OCI-LY7 (cell line): Measurements from ENCODE around the gene DPEP3.

Source experiments
- EZH2phosphoT487 ChIP-seq: fragments of 200-600 bp; sonication (generic); IDR thresholded peaks from 2 replicates; pipeline ENCODE4 v1.6.1; 2018; ENCODE audit warnings: low read depth, borderline replicate concordance, mild to moderate bottlenecking, mixed run types, antibody characterized with exemption, low read length, moderate library complexity, mixed read lengths
- TF ChIP-seq, protein P1 (sequence below): fragments of 200-600 bp; sonication (generic); conservative IDR thresholded peaks from 2 replicates; pipeline ENCODE4 v1.5.1; 2014; ENCODE audit warnings: mild to moderate bottlenecking, antibody characterized with exemption, low read length, moderate library complexity, mixed read lengths

DNA sequence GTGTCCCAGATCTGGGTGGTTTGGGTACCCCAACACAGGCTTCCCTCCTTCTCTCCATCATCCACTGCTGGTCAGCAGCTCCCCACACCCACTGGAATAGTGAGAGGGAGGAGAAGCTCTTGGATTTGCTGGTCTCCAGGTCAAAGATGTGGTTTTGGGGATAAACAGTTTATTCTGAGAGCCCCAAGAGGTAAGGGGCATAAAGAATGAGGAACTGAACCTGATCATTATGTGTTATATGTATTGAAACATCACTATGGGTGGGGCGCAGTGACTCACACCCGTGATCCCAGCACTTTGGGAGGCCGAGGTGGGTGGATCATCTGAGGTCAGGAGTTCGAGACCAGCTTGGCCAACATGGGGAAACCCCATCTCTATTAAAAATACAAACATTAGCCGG is 15.1 kb upstream of the DPEP3 start:
- TF ChIP-seq, protein P1, sequence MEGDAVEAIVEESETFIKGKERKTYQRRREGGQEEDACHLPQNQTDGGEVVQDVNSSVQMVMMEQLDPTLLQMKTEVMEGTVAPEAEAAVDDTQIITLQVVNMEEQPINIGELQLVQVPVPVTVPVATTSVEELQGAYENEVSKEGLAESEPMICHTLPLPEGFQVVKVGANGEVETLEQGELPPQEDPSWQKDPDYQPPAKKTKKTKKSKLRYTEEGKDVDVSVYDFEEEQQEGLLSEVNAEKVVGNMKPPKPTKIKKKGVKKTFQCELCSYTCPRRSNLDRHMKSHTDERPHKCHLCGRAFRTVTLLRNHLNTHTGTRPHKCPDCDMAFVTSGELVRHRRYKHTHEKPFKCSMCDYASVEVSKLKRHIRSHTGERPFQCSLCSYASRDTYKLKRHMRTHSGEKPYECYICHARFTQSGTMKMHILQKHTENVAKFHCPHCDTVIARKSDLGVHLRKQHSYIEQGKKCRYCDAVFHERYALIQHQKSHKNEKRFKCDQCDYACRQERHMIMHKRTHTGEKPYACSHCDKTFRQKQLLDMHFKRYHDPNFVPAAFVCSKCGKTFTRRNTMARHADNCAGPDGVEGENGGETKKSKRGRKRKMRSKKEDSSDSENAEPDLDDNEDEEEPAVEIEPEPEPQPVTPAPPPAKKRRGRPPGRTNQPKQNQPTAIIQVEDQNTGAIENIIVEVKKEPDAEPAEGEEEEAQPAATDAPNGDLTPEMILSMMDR: no peak
- TF ChIP-seq EZH2phosphoT487: no peak
